Breast epithelium (tissue), 4 donors: ENCODE measurements around the gene MYO1A. TPM values are rescaled to one million over a fixed set of nuclear protein-coding genes. Genes with fewer than 3 reads are reported as not detected.

Experiments
- DNase-seq, 2 donors: peaks; one replicate each; pipeline ENCODE4 v3.0.0-alpha.2; 2019; ENCODE audit warnings: low spot score in 2 of 2
- H3K27ac ChIP-seq, 2 donors: fragments of 200-600 bp; sonication (generic) in 1 of 2; one replicate each; pipeline ENCODE4 v1.5.1; 2016 to 2019; ENCODE audit warnings: mild to moderate bottlenecking in 1 of 2
- H3K27me3 ChIP-seq, 2 donors: fragments of 200-600 bp; sonication (generic) in 1 of 2; one replicate each; pipeline versions ENCODE4 v1.5.1 to v1.6.0; 2017 to 2019; ENCODE audit warnings: control low read depth in 1 of 2, mild to moderate bottlenecking in 1 of 2
- H3K36me3 ChIP-seq: fragments of 200-600 bp; one replicate; pipeline ENCODE4 v1.5.1; 2019
- H3K4me1 ChIP-seq, 2 donors: fragments of 200-600 bp; sonication (generic); one replicate each; pipeline ENCODE4 v1.5.1; 2016 to 2019; ENCODE audit warnings: control low read depth in 1 of 2
- H3K4me3 ChIP-seq, 3 donors: fragments of 200-600 bp; sonication (generic); 1 replicate in 2 of 3; 2 replicates in 1 of 3; pipeline ENCODE4 v1.5.1; 2016 to 2019; ENCODE audit warnings: mild to moderate bottlenecking in 3 of 3, moderate library complexity in 2 of 3
- H3K9me3 ChIP-seq, 2 donors: fragments of 200-600 bp; sonication (generic) in 1 of 2; one replicate each; pipeline ENCODE4 v1.5.1; 2016 to 2019; ENCODE audit warnings: control low read depth in 1 of 2
- POLR2A ChIP-seq: fragments of 450-650 bp; IDR thresholded peaks from one replicate; pipeline ENCODE4 v1.6.1; 2016; ENCODE audit warnings: antibody characterized with exemption, mild to moderate bottlenecking, moderate library complexity
- POLR2AphosphoS5 ChIP-seq, 3 donors: sonication (generic); formaldehyde crosslinking; IDR thresholded peaks; one replicate each; pipeline ENCODE4 v1.6.1; 2017; ENCODE audit warnings: antibody characterized with exemption in 3 of 3
- intact Hi-C: fragments of 100-400 bp; cut with DNase I; formaldehyde crosslinking; loops from one replicate; pipeline ENCODE4 v1.15.1; 2023; ENCODE audit warnings: low total_unique reads
- total RNA-seq, 3 donors: library from RNA; depleted of rRNA; stranded (reverse); fragments of >200 nt; gene quantifications; one replicate each; pipeline ENCODE4 v1.1.0, GENCODE V29; 2016
- TF ChIP-seq, protein P1 (sequence below), 3 donors: fragments of 450-650 bp; IDR thresholded peaks; one replicate each; pipeline ENCODE4 v1.5.1; 2016 to 2017; ENCODE audit warnings: antibody characterized with exemption in 3 of 3, mild to moderate bottlenecking in 3 of 3, moderate library complexity in 3 of 3

The MYO1A gene
- total RNA-seq, 3 donors from 2014 or later: 0.15 to 2.2 (median 0.98) TPM

GRCh38 chr12:57016348-57016747, 33.6 kb downstream of the MYO1A start, which contains the start of gene TAC3:
Gene TAC3 (minus strand): TSS chr12:57016529. CDS start chr12:57015797, 732 bp downstream.
- intact Hi-C loops: no loop called here
- no peak within 1 kb of the TSS for H3K27ac ChIP-seq
- H3K9me3 ChIP-seq: no peaks in the 10 kb centered on the region
- H3K27me3 ChIP-seq: no peaks in the 10 kb centered on the region
- no peak for DNase-seq
- no peak within 1 kb of the TSS for H3K4me3 ChIP-seq
- H3K4me1 ChIP-seq: no peaks in the 10 kb centered on the region
- no peaks in the 10 kb centered on the region for H3K36me3 ChIP-seq
- TF ChIP-seq POLR2A (no peak), POLR2AphosphoS5 (IDR thresholded peaks at IDR 0.05) (no peak)
- TF ChIP-seq, protein P1, sequence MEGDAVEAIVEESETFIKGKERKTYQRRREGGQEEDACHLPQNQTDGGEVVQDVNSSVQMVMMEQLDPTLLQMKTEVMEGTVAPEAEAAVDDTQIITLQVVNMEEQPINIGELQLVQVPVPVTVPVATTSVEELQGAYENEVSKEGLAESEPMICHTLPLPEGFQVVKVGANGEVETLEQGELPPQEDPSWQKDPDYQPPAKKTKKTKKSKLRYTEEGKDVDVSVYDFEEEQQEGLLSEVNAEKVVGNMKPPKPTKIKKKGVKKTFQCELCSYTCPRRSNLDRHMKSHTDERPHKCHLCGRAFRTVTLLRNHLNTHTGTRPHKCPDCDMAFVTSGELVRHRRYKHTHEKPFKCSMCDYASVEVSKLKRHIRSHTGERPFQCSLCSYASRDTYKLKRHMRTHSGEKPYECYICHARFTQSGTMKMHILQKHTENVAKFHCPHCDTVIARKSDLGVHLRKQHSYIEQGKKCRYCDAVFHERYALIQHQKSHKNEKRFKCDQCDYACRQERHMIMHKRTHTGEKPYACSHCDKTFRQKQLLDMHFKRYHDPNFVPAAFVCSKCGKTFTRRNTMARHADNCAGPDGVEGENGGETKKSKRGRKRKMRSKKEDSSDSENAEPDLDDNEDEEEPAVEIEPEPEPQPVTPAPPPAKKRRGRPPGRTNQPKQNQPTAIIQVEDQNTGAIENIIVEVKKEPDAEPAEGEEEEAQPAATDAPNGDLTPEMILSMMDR (IDR thresholded peaks at IDR 0.05): no peak

- intact Hi-C loops: no loop called here
- no peak for DNase-seq
- no peaks in the 10 kb centered on the region for H3K27me3 ChIP-seq
- TF ChIP-seq, protein P1 (IDR thresholded peaks at IDR 0.05): no peak
- TF ChIP-seq POLR2A: no peak
- no peak for TF ChIP-seq POLR2AphosphoS5 (IDR thresholded peaks at IDR 0.05)
- no peak overlapping the region for H3K4me3 ChIP-seq
- H3K4me1 ChIP-seq: no peaks in the 10 kb centered on the region
- no peak overlapping the region for H3K27ac ChIP-seq
- no peaks in the 10 kb centered on the region for H3K9me3 ChIP-seq
- no peaks in the 10 kb centered on the region for H3K36me3 ChIP-seq
These were observed 37.1 kb downstream of the MYO1A start for GRCh38 chr12:57012600-57013465.

DNA sequence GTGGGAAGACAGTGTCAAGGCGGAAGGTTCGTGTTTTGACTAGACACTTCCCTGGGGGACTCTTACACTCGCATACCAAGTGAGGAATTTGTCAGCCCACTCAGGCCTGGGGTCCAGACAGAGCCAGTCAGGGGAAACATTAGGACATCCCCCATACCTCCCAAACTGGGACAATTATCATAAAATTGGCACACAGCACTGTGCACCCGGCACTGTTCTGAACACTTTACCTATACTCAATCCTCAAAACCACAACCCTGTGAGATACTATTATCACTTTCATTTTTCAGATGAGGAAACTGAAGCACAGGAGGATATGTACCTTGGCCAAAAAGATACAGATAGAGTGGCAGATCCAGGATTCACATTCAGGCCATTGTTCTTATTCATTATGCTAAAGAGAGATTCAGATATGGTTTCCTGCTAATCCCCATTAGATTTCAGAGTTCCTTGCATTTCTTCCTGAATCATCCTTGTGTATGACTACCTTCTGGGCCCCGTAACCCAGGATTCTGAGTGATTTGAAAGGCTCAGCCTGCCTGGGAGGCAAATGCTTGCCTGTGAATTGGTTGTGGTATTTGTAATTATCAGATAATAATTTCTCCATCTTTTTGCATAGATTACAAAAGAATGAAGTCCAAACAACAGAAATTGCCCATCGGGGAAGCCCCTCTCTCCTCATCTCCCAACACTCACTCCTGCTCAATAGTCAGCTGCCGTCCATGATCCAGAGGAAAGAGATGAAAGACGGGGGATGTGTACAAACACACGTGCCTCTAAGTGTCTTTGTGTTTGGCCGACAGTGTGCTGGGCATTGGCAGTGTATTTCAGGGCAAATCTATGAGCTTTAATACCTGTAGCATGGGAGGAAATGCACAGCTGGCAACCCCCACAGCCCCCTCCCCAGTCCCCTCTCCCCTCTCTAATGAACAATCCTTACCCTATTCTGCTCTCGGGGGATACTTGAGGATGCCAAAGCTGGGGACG, 38.2 kb downstream of the MYO1A start:
- H3K27me3 ChIP-seq: no peaks in the 10 kb centered on the region
- TF ChIP-seq POLR2AphosphoS5 (IDR thresholded peaks at IDR 0.05) (no peak), POLR2A (no peak)
- TF ChIP-seq, protein P1 (IDR thresholded peaks at IDR 0.05): no peak
- intact Hi-C loops: no loop called here
- DNase-seq: no peak
- no peak overlapping the region for H3K4me3 ChIP-seq
- H3K9me3 ChIP-seq: no peaks in the 10 kb centered on the region
- H3K4me1 ChIP-seq: no peaks in the 10 kb centered on the region
- H3K36me3 ChIP-seq: no peaks in the 10 kb centered on the region
- no peak overlapping the region for H3K27ac ChIP-seq

GRCh38 chr12:57010627-57011247, 39.2 kb downstream of the MYO1A start:
- H3K4me3 ChIP-seq: no peak overlapping the region
- H3K4me1 ChIP-seq: no peaks in the 10 kb centered on the region
- H3K27ac ChIP-seq: no peak overlapping the region
- no peak for DNase-seq
- H3K36me3 ChIP-seq: no peaks in the 10 kb centered on the region
- H3K9me3 ChIP-seq: no peaks in the 10 kb centered on the region
- no peaks in the 10 kb centered on the region for H3K27me3 ChIP-seq
- TF ChIP-seq, protein P1 (IDR thresholded peaks at IDR 0.05): no peak
- TF ChIP-seq POLR2AphosphoS5 (IDR thresholded peaks at IDR 0.05): no peak
- TF ChIP-seq POLR2A: no peak
- intact Hi-C loops: no loop called here
